Lung (tissue), 12 donors: ENCODE results near the gene PTGER1. TPM values are rescaled to one million over a fixed set of nuclear protein-coding genes. Genes with fewer than 3 reads are reported as not detected.
"Not testable (repeated sequence)": the region's sequence is repeated elsewhere in the genome, so short reads cannot be mapped to it uniquely, and the experiment has no call there.

Source experiments
- ATAC-seq: fragments of 200-7000 bp; cut with Tn5 transposase; one replicate; pipeline ENCODE4 v1.9.1; 2020; ENCODE audit warnings: moderate number of reproducible peaks; ENCODE audit not compliant: insufficient read depth, low FRiP score
- DNase-seq, 3 donors: peaks; one replicate each; pipeline ENCODE4 v3.0.0-alpha.2; 2013 to 2017
- H3K27ac ChIP-seq, 2 donors: one replicate each; pipeline ENCODE4 v1.5.1; 2013; ENCODE audit warnings: mild to moderate bottlenecking in 2 of 2, moderate library complexity in 2 of 2, control low read depth in 1 of 2, inconsistent platforms in 1 of 2, low read depth in 1 of 2, low read length in 1 of 2
- H3K27me3 ChIP-seq, 3 donors: one replicate each; pipeline ENCODE4 v1.5.1; 2013; ENCODE audit warnings: low read length in 2 of 3; ENCODE audit not compliant: control insufficient read depth in 3 of 3, insufficient read depth in 3 of 3
- H3K36me3 ChIP-seq, 4 donors: one replicate each; pipeline ENCODE4 v1.5.1; 2013; ENCODE audit warnings: low read length in 4 of 4, mild to moderate bottlenecking in 1 of 4, moderate library complexity in 1 of 4; ENCODE audit not compliant: control insufficient read depth in 4 of 4, insufficient read depth in 4 of 4
- H3K4me1 ChIP-seq, 5 donors: one replicate each; pipeline ENCODE4 v1.5.1; 2013; ENCODE audit warnings: low read length in 5 of 5, mild to moderate bottlenecking in 2 of 5, moderate library complexity in 1 of 5; ENCODE audit not compliant: control insufficient read depth in 5 of 5, insufficient read depth in 5 of 5
- H3K4me3 ChIP-seq: one replicate; pipeline ENCODE4 v1.5.1; 2013; ENCODE audit warnings: mild to moderate bottlenecking, control low read depth, moderate library complexity
- H3K9ac ChIP-seq, 2 donors: one replicate each; pipeline ENCODE4 v1.5.1; 2013; ENCODE audit warnings: low read length in 2 of 2, control low read depth in 1 of 2; ENCODE audit not compliant: insufficient read depth in 1 of 2
- H3K9me3 ChIP-seq, 4 donors: one replicate each; pipeline ENCODE4 v1.5.1; 2013; ENCODE audit warnings: low read length in 3 of 4, mild to moderate bottlenecking in 1 of 4, moderate library complexity in 1 of 4; ENCODE audit not compliant: control insufficient read depth in 4 of 4, insufficient read depth in 3 of 4
- WGBS, 2 donors: extraction: QIAGEN DNeasy Blood & Tissue Kit; methylation state at CpG; one replicate each; pipeline ENCODE4 v1.1.7; 2013; 5-methylcytosine and 5-hydroxymethylcytosine counted together
- polyA plus RNA-seq, 2 donors: library from polyadenylated mRNA; stranded (reverse); fragments of 200-250 nt; gene quantifications; one replicate each; pipeline ENCODE4 v1.2.1, GENCODE V29; 2013
- total RNA-seq, 2 donors: library from RNA; depleted of rRNA in 1 of 2; stranded (reverse); fragments of >200 nt in 1 of 2; gene quantifications; one replicate each; pipeline ENCODE4 v1.2.1, GENCODE V29; 2014 to 2021
- TF ChIP-seq, protein P1 (sequence below): IDR thresholded peaks from 2 replicates; pipeline ENCODE4 v1.5.1; 2012; ENCODE audit warnings: mild to moderate bottlenecking; ENCODE audit errors: control extremely low read depth, extremely low read depth
- donor health status: control.
- donor health status: control.
- donor health status: Bipolar disorder and iron deficiency.
- donor health status: healthy.
- donor health status: DM: yes; HTN: yes; CAD: no.

PTGER1 gene
- total and polyA plus RNA-seq, 4 donors: 0.73 to 4.3 (median 1.7) TPM

DNA sequence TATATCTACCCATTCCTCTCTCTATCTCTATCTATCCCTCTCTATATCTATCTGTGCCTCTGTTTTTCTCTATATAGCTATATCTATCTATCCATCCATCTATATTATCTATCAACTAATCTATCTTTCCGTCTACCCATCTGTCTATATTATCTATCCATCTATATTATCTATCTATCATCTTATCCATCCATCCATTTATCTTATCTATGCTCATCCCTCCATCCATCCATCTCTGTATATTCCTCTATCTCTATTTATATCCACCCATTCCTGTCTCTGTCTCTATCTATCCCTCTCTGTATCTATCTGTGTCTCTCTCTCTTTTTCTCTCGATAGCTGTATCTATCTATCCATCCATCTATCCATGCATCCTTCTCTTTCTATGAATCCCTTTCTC lies 14.2 kb downstream of the PTGER1 start:
- DNase-seq: no peak
- Histone ChIP-seq H3K27ac (no peak overlapping the region), H3K36me3 (peaks cover 11 to 28% (median 21%) of the 10 kb centered on the region in 4 donors), H3K27me3 (no peaks in the 10 kb centered on the region), H3K4me3 (no peak overlapping the region), H3K9me3 (no peaks in the 10 kb centered on the region), H3K4me1 (no peaks in the 10 kb centered on the region), H3K9ac (no peak overlapping the region)
- TF ChIP-seq, protein P1, sequence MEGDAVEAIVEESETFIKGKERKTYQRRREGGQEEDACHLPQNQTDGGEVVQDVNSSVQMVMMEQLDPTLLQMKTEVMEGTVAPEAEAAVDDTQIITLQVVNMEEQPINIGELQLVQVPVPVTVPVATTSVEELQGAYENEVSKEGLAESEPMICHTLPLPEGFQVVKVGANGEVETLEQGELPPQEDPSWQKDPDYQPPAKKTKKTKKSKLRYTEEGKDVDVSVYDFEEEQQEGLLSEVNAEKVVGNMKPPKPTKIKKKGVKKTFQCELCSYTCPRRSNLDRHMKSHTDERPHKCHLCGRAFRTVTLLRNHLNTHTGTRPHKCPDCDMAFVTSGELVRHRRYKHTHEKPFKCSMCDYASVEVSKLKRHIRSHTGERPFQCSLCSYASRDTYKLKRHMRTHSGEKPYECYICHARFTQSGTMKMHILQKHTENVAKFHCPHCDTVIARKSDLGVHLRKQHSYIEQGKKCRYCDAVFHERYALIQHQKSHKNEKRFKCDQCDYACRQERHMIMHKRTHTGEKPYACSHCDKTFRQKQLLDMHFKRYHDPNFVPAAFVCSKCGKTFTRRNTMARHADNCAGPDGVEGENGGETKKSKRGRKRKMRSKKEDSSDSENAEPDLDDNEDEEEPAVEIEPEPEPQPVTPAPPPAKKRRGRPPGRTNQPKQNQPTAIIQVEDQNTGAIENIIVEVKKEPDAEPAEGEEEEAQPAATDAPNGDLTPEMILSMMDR: no peak
- WGBS, 2 donors: 72 to 96% methylated on average over 2 of the region's 2 CpGs
- ATAC-seq: no peak

DNA sequence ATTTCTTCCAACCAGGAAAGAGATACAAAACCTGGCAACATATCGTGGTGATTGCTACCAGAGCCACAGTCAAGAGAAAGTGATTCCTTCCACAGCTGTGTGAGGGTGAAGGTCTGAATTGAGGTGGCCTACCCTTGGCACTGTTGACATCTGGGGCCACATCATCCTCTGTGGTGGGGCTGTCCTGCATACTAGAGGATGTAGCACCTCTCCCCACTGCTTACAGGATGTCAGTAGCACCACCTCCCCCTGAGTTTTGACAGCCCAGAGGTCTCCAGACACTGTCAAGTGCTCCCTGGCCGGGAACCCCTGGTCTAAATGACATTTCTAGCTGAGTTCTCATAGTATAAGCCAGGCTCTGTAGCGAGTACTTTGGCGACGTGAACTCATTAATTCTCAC lies 15.5 kb downstream of the PTGER1 start:
- WGBS, 2 donors: 79% methylated on average over 5 of the region's 5 CpGs
- H3K9ac ChIP-seq: no peak overlapping the region
- no peak overlapping the region for H3K27ac ChIP-seq
- no peak for DNase-seq
- H3K4me1 ChIP-seq: no peaks in the 10 kb centered on the region
- no peaks in the 10 kb centered on the region for H3K27me3 ChIP-seq
- ATAC-seq: no peak
- TF ChIP-seq, protein P1: no peak
- peaks cover 8 to 29% (median 18%) of the 10 kb centered on the region in 4 donors for H3K36me3 ChIP-seq
- no peak overlapping the region for H3K4me3 ChIP-seq
- no peaks in the 10 kb centered on the region for H3K9me3 ChIP-seq

DNA sequence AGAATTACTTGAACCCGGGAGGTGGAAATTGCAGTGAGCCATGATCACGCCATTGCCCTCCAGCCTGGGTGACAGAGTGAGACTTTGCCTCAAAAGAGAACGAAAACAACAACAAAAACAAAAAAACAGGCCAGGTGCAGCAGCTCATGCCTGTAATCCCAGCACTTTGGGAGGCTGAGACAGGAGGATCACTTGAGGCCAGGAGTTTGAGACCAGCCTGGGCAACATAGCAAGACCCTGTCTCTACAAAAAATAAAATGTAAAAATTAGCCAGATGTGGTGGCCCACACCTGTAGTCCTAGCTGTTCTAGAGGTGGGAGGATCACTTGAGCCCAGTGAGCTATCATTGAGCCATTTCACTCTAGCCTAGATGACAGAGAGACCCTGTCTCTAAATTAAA lies 22.9 kb downstream of the PTGER1 start:
- not testable (repeated sequence) for DNase-seq, H3K9me3 ChIP-seq, H3K9ac ChIP-seq, H3K27ac ChIP-seq, ATAC-seq, H3K4me3 ChIP-seq, H3K27me3 ChIP-seq, H3K4me1 ChIP-seq
- WGBS, 2 donors: 98% methylated on average over 3 of the region's 3 CpGs
- peaks cover 10 to 45% (median 21%) of the 10 kb centered on the region in 4 donors for H3K36me3 ChIP-seq

DNA sequence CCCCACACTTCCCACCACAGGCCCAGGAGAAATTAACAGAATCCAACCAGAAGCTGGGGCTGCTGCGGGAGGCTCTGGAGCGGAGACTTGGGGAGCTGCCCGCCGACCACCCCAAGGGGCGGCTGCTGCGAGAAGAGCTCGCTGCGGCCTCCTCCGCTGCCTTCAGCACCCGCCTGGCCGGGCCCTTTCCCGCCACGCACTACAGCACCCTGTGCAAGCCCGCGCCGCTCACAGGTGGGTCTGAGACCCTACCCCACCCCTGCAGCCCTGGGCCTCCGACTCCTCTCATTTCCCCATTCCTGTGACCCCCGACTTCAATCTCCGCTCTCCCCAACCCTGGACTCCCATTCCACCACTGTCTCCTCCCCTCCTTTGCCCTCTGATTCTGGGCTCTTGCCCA lies 24.3 kb downstream of the PTGER1 start:
- Histone ChIP-seq H3K36me3 (peaks cover 19 to 59% (median 32%) of the 10 kb centered on the region in 4 donors), H3K4me3 (no peak overlapping the region), H3K4me1 (no peaks in the 10 kb centered on the region), H3K9ac (no peak overlapping the region), H3K27ac (no peak overlapping the region), H3K27me3 (no peaks in the 10 kb centered on the region), H3K9me3 (no peaks in the 10 kb centered on the region)
- TF ChIP-seq, protein P1: no peak
- DNase-seq (no peak), ATAC-seq (no peak)
- WGBS, 2 donors: 98% methylated on average over 14 to 19 of the region's 19 CpGs
